NB4 (cell line): ENCODE measurements around the gene SRSF4.

Experiments
- DNase-seq: peaks from one replicate; pipeline ENCODE4 v3.0.0; 2010; ENCODE audit warnings: low read depth
- H3K4me3 ChIP-seq: one replicate; pipeline ENCODE4 v1.5.1; 2011; ENCODE audit warnings: mild to moderate bottlenecking, low read depth, low read length, moderate library complexity
- MYC ChIP-seq: IDR thresholded peaks from 2 replicates; pipeline ENCODE4 v1.6.1; 2011; ENCODE audit warnings: low read depth, low read length
- POLR2A ChIP-seq: IDR thresholded peaks from 2 replicates; pipeline ENCODE4 v1.6.1; 2011; ENCODE audit warnings: mild to moderate bottlenecking; ENCODE audit not compliant: insufficient read length; ENCODE audit errors: extremely low read depth
- TF ChIP-seq, protein P1 (sequence below): IDR thresholded peaks from one replicate; pipeline ENCODE4 v1.5.1; 2012; ENCODE audit warnings: low read depth, low read length
- TF ChIP-seq, protein P2 (sequence below): IDR thresholded peaks from 2 replicates; pipeline ENCODE4 v1.6.1; 2011; ENCODE audit warnings: low read depth, low read length

The SRSF4 gene

DNA sequence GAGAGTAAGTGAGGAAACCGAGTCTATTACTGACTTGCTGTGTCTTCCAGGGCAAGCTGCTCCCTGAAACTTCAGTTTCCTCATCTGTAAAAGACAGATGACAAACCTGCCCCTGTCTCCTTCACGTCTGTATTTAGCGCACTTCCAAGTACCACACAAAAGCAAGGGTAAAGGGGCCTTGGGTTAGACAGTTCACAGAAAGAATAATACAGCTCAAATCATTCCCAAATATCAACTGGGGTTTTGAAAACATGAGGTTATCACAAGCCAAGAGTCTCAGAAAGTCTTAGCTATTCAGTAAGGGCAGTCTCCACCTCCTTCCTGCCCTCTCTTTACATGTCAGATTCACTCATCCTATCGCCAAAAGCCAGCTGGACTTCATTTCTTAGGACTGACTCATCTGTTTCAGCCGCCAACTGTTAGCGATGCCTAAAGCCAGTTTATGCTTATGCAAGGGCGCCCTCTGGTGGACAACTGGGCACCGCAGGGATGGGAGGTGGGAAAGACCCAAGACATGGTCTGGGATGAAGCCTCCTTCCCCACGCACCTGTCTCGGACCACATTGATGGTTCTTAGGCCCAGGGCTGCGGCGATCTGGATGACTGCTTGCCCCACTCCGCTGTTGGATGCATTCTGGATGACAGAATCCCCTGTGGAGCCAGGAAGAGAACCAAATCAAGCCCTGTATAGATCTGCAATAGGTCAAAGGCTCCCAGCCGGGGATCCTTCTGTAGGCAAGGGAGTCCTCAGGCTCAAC is 21.1 kb upstream of the SRSF4 start:
- H3K4me3 ChIP-seq = no peak overlapping the region
- DNase-seq = peak; percentile 88
- no peak for TF ChIP-seq MYC
- TF ChIP-seq, protein P1, sequence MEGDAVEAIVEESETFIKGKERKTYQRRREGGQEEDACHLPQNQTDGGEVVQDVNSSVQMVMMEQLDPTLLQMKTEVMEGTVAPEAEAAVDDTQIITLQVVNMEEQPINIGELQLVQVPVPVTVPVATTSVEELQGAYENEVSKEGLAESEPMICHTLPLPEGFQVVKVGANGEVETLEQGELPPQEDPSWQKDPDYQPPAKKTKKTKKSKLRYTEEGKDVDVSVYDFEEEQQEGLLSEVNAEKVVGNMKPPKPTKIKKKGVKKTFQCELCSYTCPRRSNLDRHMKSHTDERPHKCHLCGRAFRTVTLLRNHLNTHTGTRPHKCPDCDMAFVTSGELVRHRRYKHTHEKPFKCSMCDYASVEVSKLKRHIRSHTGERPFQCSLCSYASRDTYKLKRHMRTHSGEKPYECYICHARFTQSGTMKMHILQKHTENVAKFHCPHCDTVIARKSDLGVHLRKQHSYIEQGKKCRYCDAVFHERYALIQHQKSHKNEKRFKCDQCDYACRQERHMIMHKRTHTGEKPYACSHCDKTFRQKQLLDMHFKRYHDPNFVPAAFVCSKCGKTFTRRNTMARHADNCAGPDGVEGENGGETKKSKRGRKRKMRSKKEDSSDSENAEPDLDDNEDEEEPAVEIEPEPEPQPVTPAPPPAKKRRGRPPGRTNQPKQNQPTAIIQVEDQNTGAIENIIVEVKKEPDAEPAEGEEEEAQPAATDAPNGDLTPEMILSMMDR = peak; percentile 92

DNA sequence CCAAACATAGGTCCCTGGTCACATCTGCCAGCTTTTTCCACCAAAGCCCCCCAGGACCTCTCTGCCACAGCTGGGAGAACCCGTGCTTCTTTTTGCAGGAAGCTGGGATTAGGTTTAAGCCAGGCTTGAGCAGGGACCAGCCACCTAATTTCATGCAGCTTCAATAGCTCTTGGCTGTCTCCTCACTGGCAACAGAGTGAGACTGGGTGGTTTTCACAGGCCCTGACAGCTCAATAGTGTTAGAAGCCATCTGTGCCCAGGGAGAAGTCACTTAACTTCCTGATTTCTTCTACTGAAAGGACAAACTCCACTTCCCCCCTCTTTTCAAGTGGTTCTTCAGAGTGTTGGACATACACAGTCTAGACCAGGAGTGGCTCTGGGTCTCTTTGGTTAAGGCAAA is 20.4 kb upstream of the SRSF4 start:
- H3K4me3 ChIP-seq = no peak overlapping the region
- TF ChIP-seq POLR2A = no peak
- TF ChIP-seq MYC = no peak
- TF ChIP-seq, protein P1 = no peak
- TF ChIP-seq, protein P2, sequence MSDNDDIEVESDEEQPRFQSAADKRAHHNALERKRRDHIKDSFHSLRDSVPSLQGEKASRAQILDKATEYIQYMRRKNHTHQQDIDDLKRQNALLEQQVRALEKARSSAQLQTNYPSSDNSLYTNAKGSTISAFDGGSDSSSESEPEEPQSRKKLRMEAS = no peak
- DNase-seq = peak; percentile 40

DNA sequence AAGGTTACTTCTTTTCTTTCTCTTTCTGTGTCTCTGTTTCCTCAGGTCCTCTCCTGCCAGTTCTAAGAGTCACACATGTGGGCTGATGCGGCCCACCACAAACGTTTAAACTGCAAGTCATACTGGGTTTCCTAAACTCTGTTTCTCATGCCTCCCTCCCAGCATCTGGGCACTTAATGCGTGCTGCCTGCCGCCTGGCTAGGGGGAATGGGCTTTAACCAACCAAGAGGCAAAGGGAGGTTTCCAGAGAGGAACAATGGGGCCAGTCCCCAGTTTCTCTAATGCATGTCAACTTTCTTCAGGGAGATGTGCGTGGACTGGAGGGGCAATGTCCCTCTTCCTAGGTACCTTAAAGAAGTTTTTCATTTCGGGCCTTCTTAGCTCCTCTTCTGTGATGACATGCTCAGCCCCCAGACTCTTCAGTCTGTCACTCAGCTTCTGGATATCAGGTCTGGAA is 19.9 kb upstream of the SRSF4 start:
- H3K4me3 ChIP-seq = no peak overlapping the region
- DNase-seq = no peak
- no peak for TF ChIP-seq MYC
- TF ChIP-seq POLR2A = no peak
- TF ChIP-seq, protein P2 = no peak
- TF ChIP-seq, protein P1 = no peak

DNA sequence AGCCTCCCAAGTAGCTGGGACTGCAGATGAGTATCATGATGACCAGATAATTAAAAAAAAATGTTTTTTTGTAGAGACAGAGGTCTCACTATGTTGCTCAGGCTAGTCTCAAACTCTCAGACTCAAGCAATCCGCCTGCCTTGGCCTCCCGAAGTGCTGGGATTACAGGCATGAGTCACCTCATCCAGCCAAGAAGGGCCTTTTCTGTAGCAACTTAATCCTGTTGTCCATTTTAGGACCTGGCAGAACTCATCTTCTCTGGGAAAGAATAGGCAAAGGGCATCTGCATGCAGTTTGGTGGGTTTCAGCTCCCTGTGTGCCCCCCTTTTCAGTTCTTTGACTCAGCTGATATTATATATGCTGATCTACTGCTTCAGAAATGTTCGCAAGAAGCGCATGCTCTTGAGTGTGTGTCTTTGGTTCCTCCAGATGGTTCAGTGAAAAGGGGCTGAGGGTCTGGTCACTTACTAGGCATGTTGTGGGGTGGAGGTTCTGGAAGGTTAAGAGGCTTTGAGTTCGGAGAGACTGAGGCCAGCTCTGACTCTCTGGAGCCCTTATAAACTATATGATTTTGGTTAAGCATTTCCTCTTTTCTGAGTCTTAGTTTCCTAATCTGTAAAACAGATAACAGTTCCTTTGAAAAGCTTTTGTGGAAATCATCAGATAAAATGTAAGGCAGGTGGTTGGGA is 19.4 kb upstream of the SRSF4 start:
- TF ChIP-seq POLR2A = no peak
- TF ChIP-seq MYC = no peak
- TF ChIP-seq, protein P2 = no peak
- TF ChIP-seq, protein P1 = no peak
- DNase-seq = no peak

DNA sequence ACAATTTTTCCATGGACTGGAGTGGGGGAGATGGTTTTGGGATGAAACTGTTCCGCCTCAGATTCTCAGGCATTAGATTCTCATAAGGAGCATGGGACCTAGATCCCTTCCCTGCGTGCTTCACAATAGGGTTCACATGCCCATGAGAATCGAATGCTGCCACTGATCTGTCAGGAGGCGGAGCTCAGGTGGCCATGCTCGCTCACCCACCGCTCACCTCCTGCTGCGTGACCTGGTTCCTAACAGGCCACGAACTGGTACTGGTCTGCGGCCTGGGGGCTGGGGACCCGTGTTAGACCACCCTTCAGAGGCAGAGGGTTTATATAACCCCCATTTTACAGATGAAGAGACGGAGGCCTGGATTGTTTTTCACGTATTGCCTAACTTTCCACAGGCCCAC is 16.3 kb upstream of the SRSF4 start:
- TF ChIP-seq, protein P2 = no peak
- H3K4me3 ChIP-seq = no peak overlapping the region
- no peak for DNase-seq

More for the DNA sequence above, 19.4 kb upstream of the SRSF4 start:
- H3K4me3 ChIP-seq = no peak overlapping the region

DNA sequence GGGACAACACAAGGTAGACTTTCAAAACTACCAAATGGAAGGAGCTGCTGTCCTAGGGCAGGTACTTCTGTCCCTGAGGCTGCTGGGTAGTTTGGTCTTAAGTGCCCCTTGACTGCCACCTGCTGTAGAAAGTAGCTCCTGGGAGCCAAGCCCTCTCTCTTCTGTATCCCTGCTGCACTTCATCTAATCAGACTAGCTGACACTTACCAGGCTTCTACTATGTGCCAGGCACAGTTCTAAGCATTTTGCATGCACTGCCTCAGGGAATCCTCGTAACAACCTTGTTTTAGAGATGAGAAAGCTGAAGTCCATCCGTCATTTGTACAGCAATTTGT is 15.9 kb upstream of the SRSF4 start:
- no peak overlapping the region for H3K4me3 ChIP-seq
- DNase-seq = peak; percentile 60
- TF ChIP-seq, protein P2 = no peak
- TF ChIP-seq, protein P1 = peak; percentile 55
